DOHH2 (cell line): ENCODE measurements around the gene THAP11.

Experiments
- H3F3A ChIP-seq: fragments of 200-600 bp; sonication (generic), shearing (Covaris generic); 2 replicates; pipeline ENCODE4 v1.6.0; 2016; ENCODE audit warnings: antibody characterized with exemption, mild to moderate bottlenecking; ENCODE audit not compliant: control insufficient read depth, insufficient read depth
- H3K27ac ChIP-seq: fragments of 200-600 bp; sonication (generic); 2 replicates; pipeline ENCODE4 v1.5.1; 2014; ENCODE audit warnings: low read depth, mild to moderate bottlenecking, low read length, moderate library complexity
- H3K27me3 ChIP-seq: fragments of 200-600 bp; sonication (generic); 2 replicates; pipeline ENCODE4 v1.6.1; 2014; ENCODE audit warnings: mild to moderate bottlenecking, low read length, mixed read lengths; ENCODE audit not compliant: control insufficient read depth
- H3K36me3 ChIP-seq: fragments of 200-600 bp; sonication (generic); 2 replicates; pipeline ENCODE4 v1.6.1; 2014; ENCODE audit warnings: mild to moderate bottlenecking, low read length, moderate library complexity, mixed read lengths; ENCODE audit not compliant: control insufficient read depth
- H3K4me1 ChIP-seq: fragments of 200-600 bp; sonication (generic); 2 replicates; pipeline ENCODE4 v1.6.1; 2014; ENCODE audit warnings: mild to moderate bottlenecking, low read length, mixed read lengths; ENCODE audit not compliant: control insufficient read depth
- H3K4me2 ChIP-seq: fragments of 200-600 bp; sonication (generic); 2 replicates; pipeline ENCODE4 v1.6.0; 2014; ENCODE audit warnings: mild to moderate bottlenecking, low read length, moderate library complexity
- H3K4me3 ChIP-seq: fragments of 200-600 bp; sonication (generic); 2 replicates; pipeline ENCODE4 v1.5.1; 2014; ENCODE audit warnings: mild to moderate bottlenecking, low read length, mixed read lengths
- H3K79me2 ChIP-seq: fragments of 200-600 bp; sonication (generic); 2 replicates; pipeline ENCODE4 v1.6.1; 2014; ENCODE audit warnings: mild to moderate bottlenecking, low read length, mixed read lengths; ENCODE audit not compliant: control insufficient read depth
- H3K9me2 ChIP-seq: fragments of 200-600 bp; sonication (generic); replicated peaks from 2 replicates; pipeline ENCODE4 v1.6.1; 2014; ENCODE audit warnings: mild to moderate bottlenecking, low read length, mixed read lengths; ENCODE audit not compliant: control insufficient read depth
- H3K9me3 ChIP-seq: fragments of 200-600 bp; sonication (generic); 2 replicates; pipeline ENCODE4 v1.6.1; 2014; ENCODE audit warnings: antibody characterized with exemption, low read length, mixed read lengths; ENCODE audit not compliant: control insufficient read depth, insufficient read depth
- H4K20me1 ChIP-seq: fragments of 200-600 bp; sonication (generic); 2 replicates; pipeline ENCODE4 v1.6.0; 2014; ENCODE audit warnings: low read depth, mild to moderate bottlenecking, antibody characterized with exemption, low read length, moderate library complexity; ENCODE audit not compliant: control insufficient read depth, insufficient read depth
- CTCF ChIP-seq: fragments of 200-600 bp; sonication (generic); IDR thresholded peaks from one replicate; pipeline ENCODE4 v1.5.1; 2014; ENCODE audit warnings: antibody characterized with exemption, mild to moderate bottlenecking, low read depth, low read length; ENCODE audit not compliant: poor library complexity, severe bottlenecking
- EZH2phosphoT487 ChIP-seq: fragments of 200-600 bp; sonication (generic); IDR thresholded peaks from 2 replicates; pipeline ENCODE4 v1.6.1; 2017; ENCODE audit warnings: borderline replicate concordance, mild to moderate bottlenecking, antibody characterized with exemption, low read length, moderate library complexity, mixed read lengths

Gene THAP11

GRCh38 chr16:67804853-67805542, 37.1 kb upstream of the THAP11 start:
- Histone ChIP-seq H3K4me2 (peak overlapping the region; percentile 94), H3F3A (0 out of 2 replicates have a peak, but pooled peaks cover 3% of the 10 kb centered on the region), H3K27me3 (no peaks in the 10 kb centered on the region), H3K9me3 (no peaks in the 10 kb centered on the region), H4K20me1 (no peaks in the 10 kb centered on the region), H3K4me1 (peaks cover 43% of the 10 kb centered on the region), H3K4me3 (peak overlapping the region; percentile 94), H3K79me2 (peaks cover 51% of the 10 kb centered on the region), H3K9me2 (no peaks in the 10 kb centered on the region), H3K36me3 (peaks cover 31% of the 10 kb centered on the region), H3K27ac (no peak overlapping the region)
- no peak for TF ChIP-seq EZH2phosphoT487
- TF ChIP-seq CTCF: no peak

GRCh38 chr16:67805718-67806427, 36.2 kb upstream of the THAP11 start:
- Histone ChIP-seq H3K36me3 (peaks cover 28% of the 10 kb centered on the region), H3K9me2 (no peaks in the 10 kb centered on the region), H3K4me3 (peak overlapping the region; percentile 94), H3K27ac (peak overlapping the region; percentile 19; the same call in 1 of the 2 replicates), H3K79me2 (peaks cover 42% of the 10 kb centered on the region), H4K20me1 (no peaks in the 10 kb centered on the region), H3K4me1 (peaks cover 43% of the 10 kb centered on the region), H3F3A (0 out of 2 replicates have a peak, but pooled peaks cover 3% of the 10 kb centered on the region), H3K9me3 (no peaks in the 10 kb centered on the region), H3K27me3 (no peaks in the 10 kb centered on the region), H3K4me2 (peak overlapping the region; percentile 94)
- TF ChIP-seq CTCF (no peak), EZH2phosphoT487 (no peak)

GRCh38 chr16:67806428-67807147, 35.5 kb upstream of the THAP11 start, which contains the start of the genes RANBP10 and TSNAXIP1:
Gene RANBP10, minus strand, starts transcription at chr16:67806560. Its CDS starts 24 bp downstream, at chr16:67806536.
Gene TSNAXIP1, plus strand, starts transcription at chr16:67806889. Its CDS starts 261 bp downstream, at chr16:67807150.
- peak within 1 kb of the TSS; percentile 19; the same call in 1 of the 2 replicates for H3K27ac ChIP-seq

More at GRCh38 chr16:67806428-67807147, 35.5 kb upstream of the THAP11 start, which contains the start of the genes RANBP10 and TSNAXIP1:
- no peaks in the 10 kb centered on the region for H3K9me3 ChIP-seq
- peak within 1 kb of the TSS; percentile 94 for H3K4me2 ChIP-seq
- no peaks in the 10 kb centered on the region for H4K20me1 ChIP-seq
- TF ChIP-seq EZH2phosphoT487: no peak
- no peak for TF ChIP-seq CTCF
- no peaks in the 10 kb centered on the region for H3F3A ChIP-seq
- H3K4me1 ChIP-seq: peaks cover 37% of the 10 kb centered on the region
- H3K9me2 ChIP-seq: no peaks in the 10 kb centered on the region
- H3K4me3 ChIP-seq: peak within 1 kb of the TSS; percentile 94
- peaks cover 35% of the 10 kb centered on the region for H3K79me2 ChIP-seq
- H3K27me3 ChIP-seq: 0 out of 2 replicates have a peak, but pooled peaks cover under 1% of the 10 kb centered on the region
- H3K36me3 ChIP-seq: peaks cover 22% of the 10 kb centered on the region
